ENCODE measurements around the gene TMC3.

Gene TMC3

DNA sequence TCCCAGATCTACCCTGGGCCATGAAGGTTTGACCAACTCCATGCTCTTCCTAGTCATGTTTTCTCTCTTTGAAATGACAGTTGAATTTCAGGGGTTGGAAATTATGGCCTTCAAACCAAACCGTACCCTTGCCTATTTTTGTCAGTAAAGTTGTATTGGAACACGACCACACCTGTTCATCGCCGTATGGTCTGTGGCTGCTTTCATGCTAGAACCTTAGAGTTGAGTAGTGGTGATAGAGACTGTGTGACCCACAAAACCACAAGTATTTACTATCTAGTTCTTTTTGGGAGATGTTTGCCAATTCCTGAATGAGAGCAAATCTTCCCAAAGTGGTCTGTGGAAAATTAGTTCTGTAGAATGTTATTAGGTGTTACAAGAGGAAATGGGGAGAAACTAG is 26.1 kb downstream of the TMC3 start:
- no peak overlapping the region for H3K27ac ChIP-seq
- TF ChIP-seq, protein P1, sequence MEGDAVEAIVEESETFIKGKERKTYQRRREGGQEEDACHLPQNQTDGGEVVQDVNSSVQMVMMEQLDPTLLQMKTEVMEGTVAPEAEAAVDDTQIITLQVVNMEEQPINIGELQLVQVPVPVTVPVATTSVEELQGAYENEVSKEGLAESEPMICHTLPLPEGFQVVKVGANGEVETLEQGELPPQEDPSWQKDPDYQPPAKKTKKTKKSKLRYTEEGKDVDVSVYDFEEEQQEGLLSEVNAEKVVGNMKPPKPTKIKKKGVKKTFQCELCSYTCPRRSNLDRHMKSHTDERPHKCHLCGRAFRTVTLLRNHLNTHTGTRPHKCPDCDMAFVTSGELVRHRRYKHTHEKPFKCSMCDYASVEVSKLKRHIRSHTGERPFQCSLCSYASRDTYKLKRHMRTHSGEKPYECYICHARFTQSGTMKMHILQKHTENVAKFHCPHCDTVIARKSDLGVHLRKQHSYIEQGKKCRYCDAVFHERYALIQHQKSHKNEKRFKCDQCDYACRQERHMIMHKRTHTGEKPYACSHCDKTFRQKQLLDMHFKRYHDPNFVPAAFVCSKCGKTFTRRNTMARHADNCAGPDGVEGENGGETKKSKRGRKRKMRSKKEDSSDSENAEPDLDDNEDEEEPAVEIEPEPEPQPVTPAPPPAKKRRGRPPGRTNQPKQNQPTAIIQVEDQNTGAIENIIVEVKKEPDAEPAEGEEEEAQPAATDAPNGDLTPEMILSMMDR (conservative IDR thresholded peaks at IDR 0.05): no peak

DNA sequence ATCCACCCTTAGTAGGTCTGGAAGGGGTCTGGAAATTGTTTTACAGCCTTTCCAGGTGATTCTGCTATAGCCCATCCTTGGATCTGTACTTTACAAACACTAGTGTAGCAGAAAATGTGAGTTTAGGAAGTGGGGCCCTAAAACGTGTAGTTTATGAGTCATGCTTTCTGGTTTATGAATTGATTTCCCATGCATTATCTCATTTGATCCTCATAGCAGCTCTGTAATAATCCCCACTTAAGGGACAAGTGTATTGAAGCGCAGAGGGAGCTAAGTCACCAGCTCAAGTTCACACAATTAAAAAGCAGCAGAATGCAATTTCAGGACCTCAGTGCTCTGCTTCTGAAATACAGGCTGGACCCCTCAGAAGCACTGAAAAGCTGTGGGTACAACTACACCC is 27.4 kb downstream of the TMC3 start:
- no peak overlapping the region for H3K27ac ChIP-seq
- TF ChIP-seq, protein P1 (conservative IDR thresholded peaks at IDR 0.05): no peak

DNA sequence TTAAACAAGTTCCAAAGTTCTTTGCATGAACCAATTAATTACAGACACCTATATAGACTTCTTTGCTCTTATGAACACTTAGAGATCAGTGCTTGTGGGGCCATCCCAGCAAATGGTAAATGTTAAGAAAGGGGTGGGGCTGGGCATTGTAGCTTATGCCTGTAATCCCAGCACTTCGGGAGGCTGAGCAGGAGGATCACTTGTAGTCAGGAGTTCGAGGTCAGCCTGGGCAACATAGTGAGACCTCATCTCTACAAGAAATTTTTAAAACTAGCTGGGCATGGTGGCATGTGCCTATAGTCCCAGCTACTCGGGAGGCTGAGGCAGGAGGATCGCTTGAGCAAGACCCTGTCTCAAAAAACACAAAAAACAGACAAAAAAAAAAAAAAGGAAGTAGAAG is 30.6 kb downstream of the TMC3 start:
- TF ChIP-seq, protein P1 (conservative IDR thresholded peaks at IDR 0.05): no peak
- no peak overlapping the region for H3K27ac ChIP-seq

DNA sequence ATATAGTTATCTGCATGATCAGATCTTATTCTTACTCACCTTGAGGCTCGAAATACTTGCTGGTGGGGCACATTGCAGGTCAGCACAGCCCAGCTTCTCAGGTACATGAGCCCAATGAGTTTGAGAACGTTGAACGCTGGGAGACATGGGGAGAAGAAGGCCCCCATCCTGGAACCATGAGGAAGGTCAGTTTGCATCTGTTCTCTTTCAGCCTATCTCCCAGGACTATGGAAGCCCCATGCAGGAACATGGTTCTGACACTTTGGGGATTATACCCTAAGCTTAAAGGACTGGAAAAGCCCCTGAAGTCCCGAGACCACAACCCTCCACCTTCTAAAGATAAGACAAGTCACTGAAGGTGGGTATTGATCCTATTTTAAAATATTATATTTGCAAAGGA is 32.7 kb downstream of the TMC3 start:
- TF ChIP-seq, protein P1 (conservative IDR thresholded peaks at IDR 0.05): no peak

DNA sequence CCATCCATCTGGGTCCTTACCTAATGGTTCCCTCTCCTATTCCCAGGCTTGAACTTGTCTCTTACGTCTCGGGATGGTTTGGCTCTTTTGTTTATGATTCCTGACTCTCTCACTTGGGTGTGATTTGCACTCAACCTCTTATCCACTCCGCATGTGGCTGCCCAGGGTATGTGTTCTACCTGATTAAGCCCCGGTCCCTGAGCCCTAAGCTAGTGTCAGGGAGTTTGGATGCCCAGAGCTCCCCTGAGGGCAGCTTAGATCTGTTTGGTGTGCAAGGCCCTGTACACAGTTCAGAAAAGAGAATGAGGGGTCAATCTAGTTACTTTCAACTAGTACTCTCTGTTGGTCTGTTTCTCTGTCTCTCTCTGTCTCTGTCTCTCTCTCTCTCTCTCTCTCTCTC is 34.2 kb downstream of the TMC3 start:
- TF ChIP-seq, protein P1 (conservative IDR thresholded peaks at IDR 0.05): no peak
- H3K27ac ChIP-seq: peak overlapping the region; percentile 69

More for the DNA sequence above, 32.7 kb downstream of the TMC3 start:
- H3K27ac ChIP-seq: no peak overlapping the region

DNA sequence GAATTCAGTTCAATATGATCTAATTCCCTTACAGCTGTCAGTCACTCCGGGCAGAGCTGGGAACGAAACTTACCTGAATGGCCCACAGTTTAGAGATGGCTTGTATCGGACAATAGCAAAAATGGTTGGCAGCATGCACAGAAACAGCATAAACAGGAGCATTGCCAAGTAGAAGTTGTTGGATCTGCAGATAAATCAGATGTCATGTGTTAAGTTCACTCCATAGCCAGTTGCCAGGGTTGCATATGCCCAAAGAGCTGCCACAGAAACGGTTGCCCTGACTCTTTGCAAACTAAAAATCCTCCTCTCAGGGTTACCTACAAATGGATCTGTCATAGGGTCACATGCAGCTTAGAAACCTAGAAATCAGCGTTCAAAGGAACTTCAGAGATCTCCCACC is 34.7 kb downstream of the TMC3 start:
- TF ChIP-seq, protein P1 (conservative IDR thresholded peaks at IDR 0.05): no peak
- H3K27ac ChIP-seq: peak overlapping the region; percentile 69

DNA sequence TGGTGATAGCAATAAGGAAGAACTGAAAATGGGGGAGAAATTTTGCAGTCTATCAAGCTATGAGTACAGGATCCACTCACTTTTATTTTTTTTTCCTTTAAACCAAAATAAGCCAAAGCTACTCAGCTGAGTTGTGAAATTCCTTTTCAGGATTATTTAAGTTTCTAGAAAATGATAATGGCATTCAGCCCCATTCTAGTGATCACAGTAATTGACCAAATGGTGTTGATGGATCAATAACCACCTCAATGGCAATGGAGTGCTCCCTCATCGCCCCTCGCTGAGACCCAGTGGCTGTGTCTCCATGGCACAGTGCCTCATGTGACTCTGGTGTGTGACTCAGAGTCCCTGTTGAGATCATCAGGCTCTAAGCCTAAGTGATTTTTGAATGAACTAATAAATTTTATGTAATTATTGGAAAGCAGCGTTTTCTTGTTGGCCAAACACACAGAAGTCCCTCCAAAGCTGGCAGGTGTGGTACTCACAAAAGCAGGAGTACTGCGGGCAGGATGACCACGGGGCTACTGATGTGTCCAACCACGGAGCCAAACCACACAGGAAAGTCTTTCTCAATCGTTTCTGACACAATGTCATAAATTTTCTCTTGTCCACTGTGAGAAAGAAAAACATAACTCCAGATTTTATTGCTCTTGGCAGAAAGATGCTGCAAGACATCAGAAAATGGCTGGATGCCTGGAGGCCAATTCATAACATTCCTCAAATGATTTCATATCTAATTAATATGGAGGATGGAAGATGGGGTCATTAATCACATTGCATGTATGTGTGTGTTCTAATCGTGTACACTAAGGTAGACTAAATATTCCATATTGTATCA is 35.6 kb downstream of the TMC3 start:
- TF ChIP-seq, protein P1 (conservative IDR thresholded peaks at IDR 0.05): no peak
- H3K27ac ChIP-seq: peak overlapping the region; percentile 69

All from VCaP (cell line).